ENCODE results near the gene UBE2Q1.

The UBE2Q1 gene

DNA sequence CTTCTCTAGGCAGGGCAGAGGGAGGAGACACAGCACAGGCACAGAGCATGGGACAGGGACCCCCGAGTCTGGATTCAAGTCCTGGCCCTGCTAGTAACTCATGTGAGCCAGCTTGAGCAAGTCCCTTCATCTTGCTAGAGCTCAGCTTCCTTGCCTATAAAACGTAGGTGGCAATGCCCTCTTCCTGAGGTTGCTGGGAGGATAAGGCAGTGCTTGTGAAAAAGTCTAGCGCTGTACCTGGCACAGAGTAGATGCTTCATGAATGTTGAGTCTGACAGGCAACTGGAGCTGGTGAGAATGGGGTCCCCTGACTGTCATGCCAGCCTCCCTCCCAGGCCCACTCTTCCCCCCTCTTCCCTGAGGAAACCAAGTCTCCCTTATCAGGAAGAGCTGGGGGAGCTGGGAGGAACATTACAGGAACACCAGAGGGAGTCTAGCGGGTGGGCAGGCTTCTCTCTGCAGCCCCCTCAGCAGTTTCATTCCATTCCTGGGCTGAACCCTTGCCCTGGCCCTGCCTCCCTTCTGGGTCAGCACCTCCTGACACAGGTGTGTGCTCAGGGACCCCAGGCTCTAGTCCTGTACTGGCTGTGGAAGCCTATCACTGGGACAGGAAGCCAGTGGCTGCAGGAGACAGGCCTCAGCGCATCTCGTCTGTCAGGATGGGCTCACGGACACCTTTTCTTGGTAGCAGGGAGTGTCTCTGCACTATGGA is 19.0 kb upstream of the UBE2Q1 start:
- no peak for DNase-seq (ENCODE audit: low spot score)

DNA sequence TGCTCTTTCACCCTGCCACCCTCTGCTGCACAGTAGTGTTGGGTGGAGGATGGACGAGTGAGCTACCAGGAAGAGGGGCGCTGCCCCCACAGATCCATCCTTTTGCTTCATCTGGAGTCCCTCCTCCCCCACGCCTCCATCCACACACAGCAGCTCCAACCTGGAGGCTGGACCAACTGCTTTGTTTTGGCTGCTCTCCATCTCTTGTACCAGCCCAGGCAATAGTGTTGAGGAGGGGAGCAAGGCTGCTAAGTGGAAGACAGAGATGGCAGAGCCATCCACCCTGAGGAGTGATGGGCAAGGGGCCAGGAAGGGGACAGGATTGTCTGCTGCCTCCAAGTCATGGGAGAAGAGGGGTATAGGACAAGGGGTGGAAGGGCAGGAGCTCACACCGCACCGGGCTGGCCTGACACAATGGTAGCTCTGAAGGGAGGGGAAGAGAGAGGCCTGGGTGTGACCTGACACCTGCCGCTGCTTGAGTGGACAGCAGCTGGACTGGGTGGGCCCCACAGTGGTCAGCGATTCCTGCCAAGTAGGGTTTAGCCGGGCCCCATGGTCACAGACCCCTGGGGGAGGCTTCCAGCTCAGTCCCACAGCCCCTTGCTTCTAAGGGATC is 17.6 kb upstream of the UBE2Q1 start:
- DNase-seq (ENCODE audit: low spot score), result no peak

DNA sequence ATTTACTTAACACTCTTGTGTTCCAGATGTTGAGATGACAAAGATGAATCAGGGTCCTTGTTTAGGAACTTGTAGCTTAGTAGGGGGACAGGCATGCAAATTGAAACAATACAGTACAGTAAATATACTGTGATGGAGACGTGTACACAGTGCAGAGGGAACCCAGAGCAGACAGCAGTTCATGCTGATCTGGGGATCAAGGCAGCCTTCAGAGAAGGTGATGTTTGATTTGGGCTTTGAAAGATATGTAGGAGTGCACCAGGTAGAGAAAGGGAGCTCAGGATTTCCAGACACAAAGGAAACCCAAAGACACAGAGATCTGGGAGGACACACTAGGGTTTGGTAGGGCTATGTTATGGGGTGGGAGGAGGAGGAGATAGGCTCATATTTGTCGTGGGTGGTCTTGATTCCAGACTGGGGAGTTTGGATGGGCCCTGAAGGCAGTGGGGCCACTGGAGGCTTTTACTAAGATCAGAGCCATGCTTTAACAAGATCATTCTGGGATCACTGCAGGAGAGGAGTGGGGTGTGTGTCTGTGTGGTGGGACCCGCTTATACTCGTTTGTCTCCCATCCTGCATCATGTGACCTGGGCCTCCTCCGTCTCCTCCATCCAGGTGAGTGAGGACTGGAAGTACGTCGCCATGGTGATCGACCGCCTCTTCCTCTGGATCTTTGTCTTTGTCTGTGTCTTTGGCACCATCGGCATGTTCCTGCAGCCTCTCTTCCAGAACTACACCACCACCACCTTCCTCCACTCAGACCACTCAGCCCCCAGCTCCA is 16.9 kb upstream of the UBE2Q1 start:
- DNase-seq (ENCODE audit: low spot score), result no peak

DNA sequence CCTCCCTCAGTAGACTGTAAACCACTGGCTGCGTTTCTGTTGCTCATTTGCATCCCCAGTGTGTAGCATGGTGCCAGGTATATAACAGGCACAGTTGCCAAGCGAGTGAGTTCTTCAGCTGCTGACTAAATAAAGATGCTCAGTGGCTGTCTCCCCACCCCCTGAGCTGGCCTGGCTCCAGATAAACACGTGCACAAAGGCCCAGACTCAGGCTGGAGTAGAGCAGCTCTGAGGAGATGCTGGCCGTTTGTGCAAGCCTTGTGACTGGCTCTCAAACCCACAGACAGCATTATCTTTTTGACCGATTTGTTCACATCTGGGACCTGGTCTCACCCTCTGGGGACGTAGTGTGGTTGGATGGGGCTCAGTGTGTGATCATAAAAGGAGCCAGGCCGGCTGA is 16.3 kb upstream of the UBE2Q1 start:
- DNase-seq (ENCODE audit: low spot score), result no peak

DNA sequence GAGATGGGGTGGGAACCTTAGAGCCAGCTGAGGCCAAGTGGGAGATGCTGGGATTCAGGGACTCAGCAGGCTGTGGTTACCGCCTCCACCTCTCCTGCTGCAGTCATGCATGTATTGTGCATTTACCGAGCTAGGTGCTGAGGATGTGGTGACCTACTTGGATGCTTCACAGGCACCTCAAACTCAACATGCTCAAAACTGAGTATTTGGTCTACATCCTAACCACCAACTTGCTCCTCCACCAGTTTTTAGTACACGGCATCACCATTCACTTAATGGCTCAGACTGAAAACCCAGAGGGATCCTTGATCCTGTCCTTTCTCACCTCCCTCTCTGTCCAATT is 14.7 kb upstream of the UBE2Q1 start:
- DNase-seq (ENCODE audit: low spot score), result no peak

DNA sequence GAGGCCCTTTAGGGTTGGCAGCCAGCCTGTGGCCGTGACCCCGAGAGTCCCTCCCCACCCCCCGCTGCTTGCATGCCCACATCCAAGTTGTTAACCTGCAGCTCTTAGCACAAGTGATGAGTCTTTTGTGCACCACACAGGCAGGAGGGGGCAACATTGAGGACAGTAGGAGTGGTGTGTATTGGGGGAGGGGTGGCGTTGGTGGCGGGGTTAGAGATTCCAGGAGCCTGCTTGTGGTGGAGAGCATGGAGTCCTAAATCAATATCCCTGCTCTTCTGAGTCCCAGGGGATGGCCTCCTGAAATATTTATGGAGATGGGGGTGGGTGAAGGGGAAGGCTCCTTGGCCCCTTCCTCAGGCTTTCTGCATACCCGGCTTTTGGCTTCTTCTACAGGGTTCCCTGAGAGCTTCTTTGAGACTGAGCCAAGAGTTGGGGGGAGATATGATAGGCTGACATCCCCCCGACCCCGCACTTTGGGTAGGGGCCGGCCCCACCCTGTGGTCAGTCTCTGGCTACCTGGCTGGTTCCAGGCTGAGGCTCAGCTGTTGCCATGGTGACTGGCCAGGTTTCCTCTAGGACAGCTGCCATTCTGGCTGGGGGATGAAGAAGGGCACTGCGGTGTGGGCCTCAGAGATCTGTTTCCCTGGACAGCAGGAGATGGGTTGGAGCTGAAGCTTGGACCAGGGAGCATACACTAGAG is 14.2 kb upstream of the UBE2Q1 start:
- DNase-seq (ENCODE audit: low spot score), result no peak

DNA sequence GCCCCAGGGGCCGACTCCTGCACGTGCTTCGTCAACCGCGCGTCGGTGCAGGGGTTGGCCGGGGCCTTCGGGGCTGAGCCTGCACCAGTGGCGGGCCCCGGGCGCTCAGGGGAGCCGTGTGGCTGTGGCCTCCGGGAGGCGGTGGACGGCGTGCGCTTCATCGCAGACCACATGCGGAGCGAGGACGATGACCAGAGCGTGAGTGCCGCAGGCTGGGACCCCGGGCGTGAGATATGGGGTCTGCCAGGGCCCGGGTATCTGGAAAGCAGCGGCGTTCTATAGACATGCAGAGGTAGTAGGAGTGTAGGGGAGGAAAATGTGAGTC is 13.5 kb upstream of the UBE2Q1 start:
- no peak for DNase-seq (ENCODE audit: low spot score)

DNA sequence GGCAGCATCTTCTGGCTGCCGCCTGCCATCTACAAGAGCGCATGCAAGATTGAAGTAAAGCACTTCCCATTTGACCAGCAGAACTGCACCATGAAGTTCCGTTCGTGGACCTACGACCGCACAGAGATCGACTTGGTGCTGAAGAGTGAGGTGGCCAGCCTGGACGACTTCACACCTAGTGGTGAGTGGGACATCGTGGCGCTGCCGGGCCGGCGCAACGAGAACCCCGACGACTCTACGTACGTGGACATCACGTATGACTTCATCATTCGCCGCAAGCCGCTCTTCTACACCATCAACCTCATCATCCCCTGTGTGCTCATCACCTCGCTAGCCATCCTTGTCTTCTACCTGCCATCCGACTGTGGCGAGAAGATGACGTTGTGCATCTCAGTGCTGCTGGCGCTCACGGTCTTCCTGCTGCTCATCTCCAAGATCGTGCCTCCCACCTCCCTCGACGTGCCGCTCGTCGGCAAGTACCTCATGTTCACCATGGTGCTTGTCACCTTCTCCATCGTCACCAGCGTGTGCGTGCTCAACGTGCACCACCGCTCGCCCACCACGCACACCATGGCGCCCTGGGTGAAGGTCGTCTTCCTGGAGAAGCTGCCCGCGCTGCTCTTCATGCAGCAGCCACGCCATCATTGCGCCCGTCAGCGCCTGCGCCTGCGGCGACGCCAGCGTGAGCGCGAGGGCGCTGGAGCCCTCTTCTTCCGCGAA is 12.9 kb upstream of the UBE2Q1 start:
- no peak for DNase-seq (ENCODE audit: low spot score)

DNA sequence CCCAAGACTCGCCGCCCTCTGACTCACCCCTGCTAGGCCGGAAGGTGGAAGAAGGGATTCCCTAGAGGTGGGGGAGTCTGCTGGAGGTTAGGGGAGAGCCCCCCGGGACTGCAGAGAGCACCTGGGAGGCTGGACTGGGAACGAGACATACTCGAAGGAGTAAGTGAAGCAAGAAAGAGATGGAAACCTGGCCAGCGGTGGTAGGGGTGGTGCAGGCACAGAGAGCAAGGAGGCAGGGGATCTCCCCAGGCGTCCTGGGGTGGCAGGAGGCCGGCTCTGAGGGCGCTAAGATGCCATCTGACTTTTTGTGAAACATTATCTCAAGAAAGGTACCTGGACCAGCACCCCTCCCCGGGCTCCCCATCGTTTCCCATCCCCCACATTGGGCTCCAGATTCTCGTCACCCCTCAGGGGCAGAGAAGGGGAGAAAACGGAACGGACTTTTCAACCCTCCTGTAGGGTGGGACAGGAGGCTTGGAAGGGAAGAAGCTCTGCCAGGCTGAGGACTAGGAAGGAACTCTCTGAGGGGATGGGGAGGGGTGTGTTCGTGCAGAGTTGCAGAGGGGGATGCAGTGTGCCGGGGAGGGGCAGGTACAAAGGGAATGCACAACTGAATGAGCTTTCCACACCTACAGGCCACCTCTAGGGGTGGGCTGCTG is 9.8 kb upstream of the UBE2Q1 start:
- DNase-seq (ENCODE audit: low spot score), result no peak

DNA sequence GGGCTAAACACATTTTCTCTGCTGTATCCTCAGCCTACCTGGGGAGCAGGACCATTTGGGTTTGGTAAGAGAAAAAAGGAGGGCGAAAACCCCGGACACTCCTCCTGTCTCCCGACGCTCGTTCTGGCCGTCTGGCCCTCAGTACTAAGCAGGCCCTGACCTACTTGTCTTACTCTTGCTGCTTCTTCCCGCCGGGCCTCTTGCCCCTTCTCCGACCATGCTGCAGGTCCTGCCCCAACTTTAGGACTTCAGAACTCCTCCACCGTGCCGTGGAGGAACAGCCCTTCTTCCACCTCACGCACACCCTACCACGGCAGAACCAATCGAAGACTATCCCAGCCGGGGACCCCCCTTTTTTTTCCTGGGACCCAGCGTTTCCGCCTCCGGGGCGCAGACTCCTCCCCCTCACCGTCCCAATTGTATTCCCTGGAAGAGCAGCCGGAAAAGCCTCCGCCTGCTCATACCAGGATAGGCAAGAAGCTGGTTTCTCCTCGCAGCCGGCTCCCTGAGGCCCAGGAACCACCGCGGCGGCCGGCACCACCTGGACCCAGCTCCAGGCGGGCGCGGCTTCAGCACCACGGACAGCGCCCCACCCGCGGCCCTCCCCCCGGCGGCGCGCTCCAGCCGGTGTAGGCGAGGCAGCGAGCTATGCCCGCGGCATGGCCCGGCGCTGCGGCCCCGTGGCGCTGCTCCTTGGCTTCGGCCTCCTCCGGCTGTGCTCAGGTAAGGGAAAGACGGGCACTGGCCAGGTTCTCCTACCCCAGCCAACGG is 9.1 kb upstream of the UBE2Q1 start, which contains the start of gene CHRNB2:
Gene CHRNB2 (plus strand): TSS at position 393 of the 771 bp plus-strand sequence. CDS start 267 bp downstream, at position 660.
- peak; percentile 91 for DNase-seq (ENCODE audit: low spot score)

DNA sequence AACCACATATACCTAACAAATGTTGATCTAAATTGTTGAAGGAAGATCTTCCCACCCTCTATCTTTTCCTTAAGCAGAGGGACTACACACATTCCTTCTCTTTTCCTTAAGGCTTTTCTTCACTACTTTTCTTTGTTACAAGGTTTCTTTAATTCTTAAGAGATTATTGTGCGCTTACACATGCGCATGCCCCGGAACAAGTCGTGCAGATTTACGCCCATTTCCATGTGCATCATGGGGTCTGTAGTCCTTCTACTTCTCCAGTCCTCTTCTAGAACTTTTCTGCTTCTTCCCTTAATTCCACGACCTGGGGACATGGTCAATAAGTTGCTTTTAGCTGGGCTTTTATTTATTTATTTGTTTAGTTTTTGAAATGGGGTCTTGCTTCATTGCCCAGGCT is 7.4 kb upstream of the UBE2Q1 start:
- DNase-seq (ENCODE audit: low spot score), result no peak

DNA sequence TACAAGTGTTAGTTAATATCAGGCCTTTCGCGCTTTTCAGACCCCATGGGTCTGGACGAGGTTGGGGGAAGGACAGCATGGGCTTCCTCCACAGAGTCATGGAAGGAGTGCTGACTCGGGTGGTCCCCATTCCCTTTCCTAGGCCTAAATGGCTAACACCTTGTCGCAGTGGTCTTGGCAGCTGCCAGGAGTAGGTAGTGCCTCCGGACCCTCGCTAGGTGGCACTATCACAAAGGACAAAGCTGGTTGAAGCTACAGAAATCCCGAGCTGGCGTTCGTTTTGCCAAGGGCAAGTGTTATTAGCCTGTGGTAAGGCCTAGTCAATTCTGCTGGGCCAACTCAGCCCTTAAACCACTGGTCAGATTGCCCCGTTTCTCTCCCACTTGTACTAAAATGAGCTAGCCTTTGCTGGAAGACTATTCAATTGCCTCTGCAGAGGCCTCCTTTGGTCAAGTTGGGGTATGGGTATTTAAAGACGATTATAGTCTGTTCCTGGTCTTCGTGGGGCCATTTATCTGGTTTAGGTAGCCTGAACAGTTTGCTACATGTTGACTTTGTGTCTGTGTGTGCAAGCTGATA is 1.1 kb upstream of the UBE2Q1 start:
- DNase-seq (ENCODE audit: low spot score), result peak; percentile 88

DNA sequence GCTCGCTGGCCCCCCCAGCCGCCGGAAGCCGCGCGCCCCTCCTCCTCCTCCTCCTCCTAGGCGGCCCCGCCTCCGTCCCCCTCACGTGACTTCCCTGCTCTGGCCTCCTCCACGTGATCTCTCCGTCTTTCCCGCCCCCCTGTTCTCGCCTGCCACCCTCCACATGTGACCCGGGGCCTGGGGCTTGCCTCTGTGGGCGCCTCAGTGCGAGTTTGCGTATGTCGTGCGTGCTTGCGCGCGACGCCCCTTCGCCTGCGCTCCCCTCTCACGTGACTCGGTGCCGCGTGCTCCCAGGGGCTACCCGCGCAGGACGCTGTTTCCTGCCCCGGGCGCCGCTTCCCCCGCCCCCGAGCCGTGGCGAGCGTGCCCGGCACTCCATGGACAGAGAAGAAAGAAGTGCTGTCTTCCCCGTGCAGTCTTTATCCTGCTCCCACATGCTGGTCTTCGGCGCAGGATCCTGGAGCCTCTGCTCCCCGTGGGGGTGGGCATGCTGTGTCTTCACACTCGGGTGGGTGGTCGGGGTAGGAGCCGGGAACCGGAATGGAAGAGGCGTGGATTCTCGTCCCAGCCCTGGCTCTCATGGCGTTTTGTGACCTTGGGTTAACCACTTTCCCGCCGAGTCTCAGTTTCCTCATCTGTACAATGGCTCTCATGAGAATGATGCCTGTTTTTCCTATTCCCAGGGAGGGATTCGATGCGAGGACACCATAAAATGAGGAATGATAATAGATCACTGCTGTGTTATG is 431 bp upstream of the UBE2Q1 start:
- peak; percentile 98 for DNase-seq (ENCODE audit: low spot score)

DNA sequence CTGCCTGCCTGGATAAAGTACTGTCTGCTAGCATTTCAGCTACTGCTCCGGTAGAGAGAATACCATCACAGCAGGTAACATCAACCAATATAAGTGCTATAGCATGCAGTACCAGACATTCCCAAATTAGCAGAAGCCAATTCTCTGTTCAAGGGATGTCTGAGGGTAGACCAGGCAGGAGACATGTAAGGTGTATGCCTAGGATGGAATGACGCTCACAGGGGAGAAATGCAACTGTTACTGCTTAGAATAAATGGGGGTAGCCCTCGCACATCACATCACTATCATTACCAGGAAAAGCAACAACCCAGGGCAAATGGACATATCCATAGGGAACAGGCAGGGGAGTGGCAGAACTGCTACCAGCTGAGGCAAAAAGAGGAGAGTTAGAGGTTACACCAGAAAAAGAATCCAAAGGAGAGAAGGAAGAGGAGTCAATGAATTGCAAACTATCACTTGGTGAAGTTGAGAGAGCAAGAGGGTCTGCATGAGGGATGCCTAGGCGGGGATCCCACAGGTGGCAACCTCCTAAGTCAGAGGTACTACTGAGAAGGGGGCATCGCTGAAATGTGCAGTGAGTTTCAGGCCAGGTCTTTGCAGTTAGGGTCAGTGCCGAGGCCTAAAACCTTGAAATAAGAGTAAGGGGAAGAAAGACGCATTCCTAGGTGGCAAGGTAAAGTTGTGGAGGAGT is 1.1 kb downstream of the UBE2Q1 start:
- DNase-seq (ENCODE audit: low spot score), result no peak

DNA sequence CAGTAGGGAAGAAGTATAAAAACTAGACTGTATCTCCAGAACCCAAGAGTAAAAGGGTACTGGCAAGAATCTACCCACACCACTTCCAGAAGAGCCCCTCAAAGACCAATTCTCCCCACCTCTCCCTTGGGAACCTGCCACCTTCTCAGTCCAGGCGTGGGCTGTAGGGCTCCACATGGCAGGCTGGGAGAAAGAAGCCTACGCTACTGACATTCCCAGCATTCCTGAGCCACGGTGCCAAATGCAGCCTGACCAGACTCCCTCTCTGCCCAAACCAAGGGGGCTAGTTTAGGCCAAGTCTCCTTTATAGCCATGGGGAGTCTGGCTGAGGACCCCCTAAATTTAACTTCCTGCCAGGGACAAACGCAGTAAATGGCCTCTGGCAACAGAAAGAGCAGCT is 2.0 kb downstream of the UBE2Q1 start:
- DNase-seq (ENCODE audit: low spot score), result peak; percentile 55

DNA sequence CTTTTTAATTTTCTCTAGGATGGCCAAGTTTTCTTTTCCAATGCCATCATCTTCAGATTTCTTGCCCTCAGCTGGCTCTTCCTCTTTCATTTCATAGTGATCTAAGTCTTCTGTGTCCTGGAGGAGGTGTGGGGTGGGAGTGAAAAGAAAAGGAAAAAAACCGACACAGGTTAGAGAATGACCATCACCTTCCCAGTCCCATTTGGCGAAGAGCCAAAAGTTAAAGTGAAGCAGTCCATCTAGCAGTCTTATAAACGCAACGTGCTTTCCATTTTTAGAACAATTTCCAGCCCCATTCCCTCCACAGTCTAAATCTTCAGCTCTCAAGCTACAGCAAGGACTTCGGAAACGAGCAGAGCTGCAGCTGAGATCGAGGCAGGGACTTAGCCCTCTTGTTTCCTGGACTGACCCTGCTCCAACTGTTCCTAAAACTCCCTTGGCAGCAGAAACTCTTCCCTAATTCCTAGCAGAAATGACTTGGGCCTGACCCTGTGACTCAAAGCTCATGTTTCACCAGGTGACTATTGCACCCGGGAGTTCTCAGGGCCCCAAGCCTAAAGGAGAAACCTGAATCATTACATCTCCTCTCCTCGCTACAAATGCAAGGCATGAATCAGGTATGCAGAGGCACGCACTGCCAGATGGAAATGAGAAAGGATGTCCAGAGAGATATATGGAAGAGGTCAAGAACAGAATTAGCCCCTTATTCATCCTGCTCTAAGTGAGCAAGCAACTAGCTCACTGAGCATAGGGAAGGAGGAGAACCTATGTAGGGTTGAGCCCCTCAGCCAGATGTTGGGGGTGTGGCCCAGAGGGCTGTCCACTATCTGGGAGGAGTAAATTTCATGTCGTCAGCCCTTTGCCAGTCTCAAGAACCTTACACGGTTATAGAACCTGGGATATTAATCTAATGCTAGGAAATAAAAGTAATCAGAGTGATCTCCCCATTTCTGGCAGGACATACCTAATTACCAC is 5.1 kb downstream of the UBE2Q1 start:
- no peak for DNase-seq (ENCODE audit: low spot score)

DNA sequence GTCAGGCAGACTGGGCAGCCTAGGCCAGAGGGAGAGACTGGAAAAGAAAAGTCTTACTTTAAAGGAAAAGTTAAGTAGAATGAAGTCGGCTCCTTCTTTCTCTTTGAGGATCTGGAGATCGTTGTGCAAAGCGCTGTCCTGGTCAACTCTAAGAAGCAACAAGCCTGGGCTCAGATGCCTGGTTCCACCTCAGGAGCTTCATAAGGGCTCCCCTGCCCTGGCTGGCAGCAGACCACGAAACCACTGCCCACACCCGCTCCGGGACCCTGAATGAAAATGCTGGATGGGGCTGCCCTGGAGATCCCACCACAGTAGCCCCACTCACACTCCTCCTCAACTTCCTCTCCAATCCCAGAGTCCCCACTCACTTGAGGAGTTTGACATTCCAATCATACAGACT is 6.4 kb downstream of the UBE2Q1 start:
- DNase-seq (ENCODE audit: low spot score), result no peak

DNA sequence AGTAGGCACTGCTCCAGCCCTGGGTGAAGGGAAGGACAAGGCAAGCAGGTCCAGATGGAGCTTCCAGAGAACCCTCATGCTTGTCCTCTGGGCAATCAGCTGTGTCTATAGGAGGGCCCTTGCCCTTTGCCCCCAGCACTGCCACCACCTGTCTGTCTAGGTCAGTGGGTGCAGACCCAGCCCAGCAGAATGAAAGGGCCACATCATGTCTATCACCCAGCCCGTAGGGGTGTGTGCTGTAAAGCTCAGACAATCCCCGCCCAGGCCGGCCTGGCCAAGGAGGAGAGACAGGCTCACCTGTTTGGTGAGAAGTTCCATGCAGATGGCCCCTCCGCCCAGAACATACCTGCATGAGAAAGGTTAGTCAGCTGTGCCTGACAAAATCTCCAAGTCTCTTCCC is 7.0 kb downstream of the UBE2Q1 start:
- no peak for DNase-seq (ENCODE audit: low spot score)

Data from ecto neural progenitor cell (in vitro differentiated cells).